Fibroblast of pulmonary artery (primary cell): ENCODE results near the gene ELAPOR1.
"Not testable (repeated sequence)": the region's sequence is repeated elsewhere in the genome, so short reads cannot be mapped to it uniquely, and the experiment has no call there.

ENCODE experiments used
- DNase-seq: peaks from one replicate; pipeline ENCODE4 v3.0.0-alpha.2; 2010; ENCODE audit warnings: low read depth
- H3K4me3 ChIP-seq: replicated peaks from 2 replicates; pipeline ENCODE4 v1.5.1; 2011; ENCODE audit warnings: low read depth, mild to moderate bottlenecking, control low read depth, low read length, moderate library complexity
- TF ChIP-seq, protein P1 (sequence below): IDR thresholded peaks from 2 replicates; pipeline ENCODE4 v1.5.1; 2011; ENCODE audit warnings: mild to moderate bottlenecking, control low read depth, low read length, inconsistent platforms; ENCODE audit errors: missing control alignments

Gene ELAPOR1

DNA sequence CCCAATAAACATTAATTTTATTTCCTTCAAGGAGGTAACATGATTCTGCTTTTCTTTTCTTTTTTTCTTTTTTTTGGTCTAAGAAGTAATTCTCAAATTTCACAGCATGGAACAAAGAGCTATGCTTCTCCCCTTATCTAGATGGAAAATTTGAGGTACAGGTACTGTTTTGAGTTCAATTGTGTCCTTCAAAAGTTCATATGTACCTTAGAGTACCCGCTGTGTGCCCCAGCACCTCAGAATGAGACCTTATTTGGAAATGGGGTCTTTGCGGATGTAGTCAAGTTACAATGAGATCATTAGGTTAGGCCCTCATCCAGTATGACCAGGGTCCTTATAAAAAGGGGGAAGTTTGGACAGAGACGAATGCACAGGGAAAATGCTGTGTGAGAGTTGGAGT lies 22.0 kb downstream of the ELAPOR1 start:
- no peak for DNase-seq
- TF ChIP-seq, protein P1, sequence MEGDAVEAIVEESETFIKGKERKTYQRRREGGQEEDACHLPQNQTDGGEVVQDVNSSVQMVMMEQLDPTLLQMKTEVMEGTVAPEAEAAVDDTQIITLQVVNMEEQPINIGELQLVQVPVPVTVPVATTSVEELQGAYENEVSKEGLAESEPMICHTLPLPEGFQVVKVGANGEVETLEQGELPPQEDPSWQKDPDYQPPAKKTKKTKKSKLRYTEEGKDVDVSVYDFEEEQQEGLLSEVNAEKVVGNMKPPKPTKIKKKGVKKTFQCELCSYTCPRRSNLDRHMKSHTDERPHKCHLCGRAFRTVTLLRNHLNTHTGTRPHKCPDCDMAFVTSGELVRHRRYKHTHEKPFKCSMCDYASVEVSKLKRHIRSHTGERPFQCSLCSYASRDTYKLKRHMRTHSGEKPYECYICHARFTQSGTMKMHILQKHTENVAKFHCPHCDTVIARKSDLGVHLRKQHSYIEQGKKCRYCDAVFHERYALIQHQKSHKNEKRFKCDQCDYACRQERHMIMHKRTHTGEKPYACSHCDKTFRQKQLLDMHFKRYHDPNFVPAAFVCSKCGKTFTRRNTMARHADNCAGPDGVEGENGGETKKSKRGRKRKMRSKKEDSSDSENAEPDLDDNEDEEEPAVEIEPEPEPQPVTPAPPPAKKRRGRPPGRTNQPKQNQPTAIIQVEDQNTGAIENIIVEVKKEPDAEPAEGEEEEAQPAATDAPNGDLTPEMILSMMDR = no peak
- no peak overlapping the region for H3K4me3 ChIP-seq

DNA sequence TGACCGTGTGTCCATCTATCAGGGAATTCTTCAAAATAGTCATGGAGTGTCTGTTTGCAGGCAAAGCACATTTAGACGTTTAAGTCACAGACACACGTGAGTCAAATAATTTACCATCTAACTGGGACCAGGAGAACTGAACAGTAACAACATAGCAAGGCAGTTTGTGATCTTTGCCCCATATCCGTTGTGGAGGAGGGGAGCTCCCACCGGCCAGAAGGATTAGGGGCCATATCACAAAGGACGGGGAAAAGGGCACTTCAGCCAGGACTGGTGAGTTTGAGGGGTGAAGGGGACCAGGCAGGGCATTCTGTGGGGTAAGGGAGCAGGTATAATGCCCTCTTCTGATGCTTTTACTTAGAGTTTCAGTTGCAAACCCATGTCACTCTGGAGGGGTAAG lies 22.9 kb downstream of the ELAPOR1 start:
- H3K4me3 ChIP-seq = no peak overlapping the region
- no peak for DNase-seq
- TF ChIP-seq, protein P1 = no peak

DNA sequence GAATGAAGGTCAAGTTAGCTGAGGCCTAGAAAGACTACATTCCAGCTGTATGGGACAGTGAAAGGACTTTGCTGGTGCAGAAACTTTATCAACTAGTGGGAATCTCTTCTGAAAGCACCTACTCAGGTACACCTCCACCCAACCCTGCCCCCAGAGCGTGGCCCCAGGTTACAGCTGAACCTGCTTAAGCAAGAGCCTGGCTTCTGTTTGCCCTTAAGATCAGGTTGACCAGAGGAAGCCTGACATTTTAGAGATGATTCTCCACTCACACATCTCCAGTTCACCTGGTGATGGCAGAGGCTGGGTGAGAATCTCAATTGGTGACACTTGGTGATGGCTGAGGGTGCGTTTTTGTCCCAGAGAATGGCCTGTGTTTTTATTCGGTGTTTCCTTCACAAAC lies 24.0 kb downstream of the ELAPOR1 start:
- TF ChIP-seq, protein P1 = no peak
- H3K4me3 ChIP-seq = no peak overlapping the region

DNA sequence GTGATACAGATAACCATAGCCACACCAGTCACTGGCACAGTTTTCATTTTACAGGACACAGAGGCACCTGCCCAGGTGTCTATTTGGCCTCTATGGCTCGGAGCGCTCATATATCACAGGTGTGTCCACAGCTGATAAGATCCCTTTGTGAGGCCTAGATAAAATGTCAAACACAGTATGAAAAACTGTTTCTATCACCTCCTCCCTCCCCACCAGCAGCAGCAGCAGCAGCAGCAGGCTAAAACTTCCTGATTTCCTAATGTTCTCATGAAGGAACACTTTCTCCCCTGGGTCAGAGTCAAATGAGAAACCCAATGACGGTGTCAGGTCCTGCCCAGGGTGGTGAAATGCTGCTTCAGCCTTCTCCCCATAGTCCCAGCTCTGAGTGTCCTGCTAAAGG lies 24.4 kb downstream of the ELAPOR1 start:
- no peak overlapping the region for H3K4me3 ChIP-seq
- TF ChIP-seq, protein P1 = no peak
- DNase-seq = no peak

More for the DNA sequence above, 24.0 kb downstream of the ELAPOR1 start:
- DNase-seq = no peak

DNA sequence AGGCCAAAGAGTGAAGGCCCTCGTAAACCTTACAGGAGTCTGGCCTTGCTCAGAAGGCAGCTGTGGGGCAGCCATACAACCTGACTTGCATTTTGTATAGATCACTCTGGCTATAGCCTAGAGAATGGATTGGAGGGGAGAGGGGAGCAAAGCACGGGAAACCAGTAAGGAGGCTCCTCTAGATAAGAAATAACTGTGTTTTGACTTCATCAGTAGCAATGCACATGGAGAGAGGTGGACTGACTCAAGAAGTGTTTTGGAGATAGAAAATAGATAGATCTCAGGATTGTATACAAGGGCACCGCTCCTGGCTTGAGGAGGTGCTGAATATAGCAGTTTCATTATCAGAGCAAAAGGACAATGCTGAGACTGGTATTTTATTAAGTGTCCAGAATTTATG lies 26.5 kb downstream of the ELAPOR1 start:
- TF ChIP-seq, protein P1 = no peak
- no peak overlapping the region for H3K4me3 ChIP-seq
- DNase-seq = no peak

DNA sequence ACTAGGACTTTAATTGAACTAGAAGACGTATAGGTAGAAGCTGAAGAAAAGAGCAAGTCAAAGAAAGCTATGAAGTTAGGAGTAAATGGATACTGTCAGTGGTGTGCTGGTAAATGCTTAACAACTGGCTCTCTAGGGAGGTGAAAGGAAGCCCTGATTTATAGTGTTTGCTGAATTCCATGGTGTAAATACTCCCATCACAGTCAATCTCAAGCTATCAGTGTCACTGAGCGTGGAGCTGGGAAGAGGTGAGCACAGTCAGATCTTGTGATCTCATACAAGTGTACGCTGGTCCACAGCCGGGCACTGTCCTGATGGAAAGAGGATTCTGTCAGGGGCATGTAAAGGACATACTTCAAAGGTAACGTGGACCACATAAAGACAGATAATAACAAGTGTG lies 28.3 kb downstream of the ELAPOR1 start:
- DNase-seq = no peak
- no peak overlapping the region for H3K4me3 ChIP-seq
- TF ChIP-seq, protein P1 = no peak

DNA sequence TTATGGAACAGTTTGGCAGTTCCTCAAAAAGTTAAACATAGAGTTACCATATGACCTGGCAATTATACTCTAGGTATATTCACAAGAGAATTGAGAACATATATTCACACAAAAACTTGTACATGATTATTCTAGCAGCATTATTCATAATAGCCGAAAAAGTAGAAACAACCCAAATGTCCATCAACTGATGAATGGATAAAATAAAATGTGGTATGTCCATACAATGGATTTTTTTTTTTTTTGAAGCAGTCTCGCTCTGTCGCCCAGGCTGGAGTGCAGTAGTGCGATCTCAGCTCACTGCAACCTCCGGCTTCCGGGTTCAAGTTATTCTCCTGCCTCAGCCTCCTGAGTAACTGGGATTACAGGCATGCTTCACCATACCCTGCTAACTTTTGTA lies 28.8 kb downstream of the ELAPOR1 start:
- H3K4me3 ChIP-seq, DNase-seq: not testable (repeated sequence)
